Activated CD4-positive, alpha-beta T cell treated with anti-CD3 and anti-CD28 coated beads, Interleukin-2, Interleukin-6, amounts not matched to agents 100 ng/mL and 50 ng/mL, durations not matched to agents 16 hours and 8 hours (primary cell): Measurements from ENCODE around the gene SLC4A1.

Experiments used
- DNase-seq: peaks from one replicate; pipeline ENCODE4 v3.0.0-alpha.2; 2020

SLC4A1 gene

GRCh38 chr17:44219616-44220212 is 48.2 kb downstream of the SLC4A1 start, which contains the start of gene UBTF:
UBTF (minus strand) TSS chr17:44219675; CDS start chr17:44218229, 1,446 bp downstream.
- DNase-seq: peak; percentile 69

GRCh38 chr17:44219108-44219615 is 48.8 kb downstream of the SLC4A1 start:
- peak; percentile 76 for DNase-seq

DNA sequence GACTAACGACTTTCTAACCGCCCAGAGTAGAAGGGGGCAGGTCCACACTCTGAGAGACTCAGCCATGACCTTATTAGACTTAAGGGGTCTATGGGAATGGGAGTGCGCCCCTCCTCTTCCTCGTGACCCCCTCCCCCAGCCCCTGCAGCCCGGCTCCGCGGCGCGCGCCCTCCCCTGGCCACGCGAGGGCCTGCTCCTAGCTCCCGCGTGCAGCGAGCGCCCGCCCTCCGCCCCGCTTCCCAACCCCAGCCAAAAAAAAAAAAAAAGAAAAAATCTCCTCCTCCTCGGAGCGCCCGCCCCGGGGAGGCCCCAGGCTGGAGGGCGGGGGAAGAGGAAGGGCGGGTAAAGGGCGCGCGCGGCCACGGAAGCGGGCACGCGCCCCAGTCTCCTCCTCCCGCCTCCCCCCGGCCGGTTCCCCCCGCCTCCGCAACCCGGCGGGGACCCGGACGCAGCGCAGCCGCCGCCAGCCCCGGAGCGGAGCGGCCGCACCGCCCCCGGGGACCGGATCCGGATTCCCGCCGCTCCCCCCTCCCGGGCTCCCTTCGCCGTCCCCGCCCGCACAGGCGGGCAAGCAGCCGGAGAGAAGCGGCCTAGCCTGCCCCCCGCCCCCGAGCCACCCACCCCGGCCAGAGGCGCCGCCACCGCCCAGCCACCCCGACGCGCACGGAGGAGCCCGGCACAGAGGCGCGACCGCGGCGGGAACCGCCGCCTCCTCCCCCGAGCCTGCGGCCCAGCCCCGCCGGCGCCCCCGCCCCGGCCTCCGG is 49.4 kb downstream of the SLC4A1 start:
- DNase-seq: peak; percentile 92

GRCh38 chr17:44217738-44218343 is 50.1 kb downstream of the SLC4A1 start:
- peak; percentile 14 for DNase-seq

DNA sequence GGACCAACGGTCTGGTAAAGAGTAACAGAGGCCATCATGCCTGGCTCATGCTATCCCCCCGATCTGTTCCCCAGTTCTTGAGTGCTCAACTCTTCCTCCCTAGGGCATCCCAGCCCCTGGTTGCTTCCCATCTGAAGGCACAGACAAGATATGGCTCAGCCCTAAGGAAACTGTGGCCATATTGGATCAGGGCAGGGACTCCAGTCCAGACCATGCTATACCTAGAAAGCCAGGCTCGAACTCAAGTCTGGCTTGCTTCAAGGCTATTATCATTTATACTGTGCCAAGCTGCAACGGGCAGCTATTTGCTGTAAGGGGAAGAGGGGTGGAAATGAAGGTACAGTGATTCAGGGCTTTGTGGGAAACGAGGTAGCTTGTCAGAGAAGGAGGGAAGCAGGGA is 51.2 kb downstream of the SLC4A1 start:
- peak; percentile 60 for DNase-seq

DNA sequence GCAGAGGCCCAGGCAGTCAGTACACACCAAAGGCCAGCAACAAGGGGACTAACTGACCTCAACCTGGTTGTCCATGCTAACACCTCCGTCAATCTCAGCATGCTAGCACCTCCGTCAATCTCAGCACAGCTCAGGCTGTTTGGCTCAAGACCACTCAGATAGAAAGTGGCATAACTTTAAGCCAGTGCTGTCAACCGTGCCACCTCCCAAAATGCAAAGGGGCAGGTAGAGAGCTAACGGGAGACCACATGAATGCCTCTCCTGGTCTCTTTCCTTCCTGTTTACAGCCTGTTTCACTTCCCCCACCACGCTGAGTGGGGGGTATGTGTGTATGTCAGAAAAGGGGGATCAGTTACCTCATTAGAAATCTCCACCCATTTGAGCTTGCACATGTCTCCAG is 51.8 kb downstream of the SLC4A1 start:
- DNase-seq: peak; percentile 75

DNA sequence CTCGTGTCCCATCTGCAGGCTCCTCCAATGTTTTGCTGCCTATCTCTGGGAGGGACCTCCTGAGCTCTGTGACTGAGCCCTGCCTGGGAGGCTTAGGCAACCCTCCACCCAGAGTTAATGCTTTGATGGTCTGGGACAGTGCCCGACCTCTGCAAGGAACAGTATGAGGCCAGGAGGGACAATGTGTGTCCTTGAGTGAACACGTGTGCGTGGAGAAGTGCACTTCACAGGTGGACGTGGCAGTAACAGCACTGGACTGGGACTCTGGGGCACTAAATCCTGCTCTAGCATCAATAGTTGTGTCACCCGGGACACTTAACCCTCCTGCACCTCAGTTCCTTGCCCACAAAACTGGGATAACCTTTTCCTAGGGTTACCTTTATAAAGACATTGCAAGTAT is 53.0 kb downstream of the SLC4A1 start:
- DNase-seq: no peak

DNA sequence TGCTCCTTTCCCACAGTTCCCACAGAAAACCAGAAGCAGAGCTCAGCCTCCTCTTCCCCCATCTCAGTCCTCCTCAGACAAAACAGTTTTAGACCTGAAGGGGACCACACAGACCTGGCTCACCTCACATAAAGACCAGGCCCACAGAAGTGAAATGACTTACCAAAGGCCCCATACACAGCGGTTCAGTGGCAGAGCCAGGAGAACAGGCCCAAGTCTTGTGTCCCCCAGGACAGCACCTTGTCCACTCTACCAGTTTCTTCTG is 53.8 kb downstream of the SLC4A1 start:
- DNase-seq: no peak

- no peak for DNase-seq
Measured at GRCh38 chr17:44213403-44214229, 54.3 kb downstream of the SLC4A1 start.

- DNase-seq: no peak
Measured at GRCh38 chr17:44212507-44213402, 55.2 kb downstream of the SLC4A1 start.

- DNase-seq: no peak
Measured at GRCh38 chr17:44211281-44212265, 56.4 kb downstream of the SLC4A1 start.

DNA sequence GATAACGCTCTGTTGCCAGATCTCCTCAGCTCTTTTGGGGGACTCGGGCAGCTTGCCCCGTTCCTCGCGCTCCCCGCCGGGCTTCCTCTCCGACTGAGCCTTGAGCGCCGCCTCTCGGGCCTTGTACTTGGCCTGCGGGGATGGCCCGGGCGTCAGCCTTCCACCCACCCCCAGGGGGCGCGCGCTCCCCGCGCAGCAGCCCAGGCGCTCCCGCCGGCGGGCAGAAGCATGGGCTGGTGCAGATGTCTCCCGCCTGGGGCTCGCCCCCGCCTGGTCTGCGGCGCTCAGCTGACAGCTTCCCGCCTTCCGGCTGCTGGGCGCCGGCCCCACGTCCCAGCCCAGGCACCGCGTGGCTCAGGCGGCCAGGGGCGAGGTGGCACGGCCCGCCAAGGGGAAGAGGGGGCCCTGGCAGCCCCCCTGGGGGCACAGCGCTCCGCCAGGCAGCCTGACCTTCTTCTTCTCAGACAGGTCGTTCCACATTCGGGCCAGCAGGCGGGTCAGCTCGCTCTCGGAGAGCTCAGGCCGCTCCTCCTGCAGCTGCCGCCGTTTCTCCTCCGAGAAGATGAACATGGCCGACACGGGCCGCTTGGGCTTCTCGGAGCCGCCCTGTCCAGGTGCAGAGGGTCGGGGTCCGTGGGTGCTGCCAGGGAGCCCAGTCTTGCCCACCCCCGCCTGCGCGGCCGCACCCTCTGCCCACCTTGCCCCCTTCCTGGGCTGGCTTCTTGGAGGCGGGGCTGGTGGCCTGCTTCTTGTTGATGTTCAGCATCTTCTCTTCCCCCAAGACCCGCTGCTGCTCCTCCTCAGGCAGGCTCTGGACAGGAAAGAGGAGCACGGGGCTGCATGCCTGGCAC is 57.4 kb downstream of the SLC4A1 start:
- peak; percentile 95 for DNase-seq

DNA sequence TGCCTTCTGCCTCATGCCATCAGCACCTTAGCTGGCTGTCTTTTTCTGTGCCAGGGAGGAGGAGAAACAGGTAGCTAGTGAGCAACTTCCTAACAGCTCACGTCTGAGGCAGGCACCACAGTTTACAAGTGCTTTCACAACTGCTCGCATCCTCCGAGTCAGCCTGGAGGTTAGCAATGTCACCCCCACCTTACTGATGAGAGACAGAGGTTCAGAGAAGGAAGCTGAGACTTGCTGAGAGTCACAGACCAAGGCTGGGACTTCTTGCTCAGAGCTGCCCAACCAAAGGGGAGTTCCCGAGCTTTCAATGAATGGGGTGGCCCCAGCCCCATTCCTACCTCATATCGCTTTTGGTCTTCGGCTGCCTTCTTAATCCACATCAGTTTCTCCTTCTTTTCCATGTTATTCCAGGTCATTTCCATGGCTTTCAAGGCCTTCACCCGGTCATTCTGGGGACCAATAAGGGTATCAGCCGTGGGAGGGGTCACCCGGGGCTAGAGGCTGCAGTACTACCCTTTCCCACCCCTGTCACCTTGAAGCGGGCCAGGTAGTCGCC is 58.1 kb downstream of the SLC4A1 start:
- DNase-seq: peak; percentile 59

- DNase-seq: no peak
Measured at GRCh38 chr17:44207743-44208142, 60.2 kb downstream of the SLC4A1 start.

DNA sequence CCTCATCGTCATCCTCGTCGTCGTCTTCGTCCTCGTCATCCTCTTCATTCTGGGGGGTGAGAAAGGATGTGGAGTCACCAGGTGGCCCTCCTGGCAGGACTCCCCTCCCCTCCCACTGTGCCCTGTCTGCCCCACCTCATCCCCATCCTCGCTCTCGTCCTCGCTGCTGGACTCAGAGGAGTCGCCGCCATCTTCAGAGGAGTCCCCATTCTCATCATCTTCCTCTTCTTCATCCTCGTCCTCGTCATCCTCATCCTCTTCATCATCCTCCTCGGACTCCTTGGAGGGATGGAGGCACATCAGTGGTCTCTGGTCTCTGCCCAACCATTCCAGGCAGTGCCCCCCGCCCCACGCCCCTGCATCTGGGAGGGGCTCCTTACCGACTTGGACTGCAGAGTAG is 60.6 kb downstream of the SLC4A1 start:
- DNase-seq: no peak

DNA sequence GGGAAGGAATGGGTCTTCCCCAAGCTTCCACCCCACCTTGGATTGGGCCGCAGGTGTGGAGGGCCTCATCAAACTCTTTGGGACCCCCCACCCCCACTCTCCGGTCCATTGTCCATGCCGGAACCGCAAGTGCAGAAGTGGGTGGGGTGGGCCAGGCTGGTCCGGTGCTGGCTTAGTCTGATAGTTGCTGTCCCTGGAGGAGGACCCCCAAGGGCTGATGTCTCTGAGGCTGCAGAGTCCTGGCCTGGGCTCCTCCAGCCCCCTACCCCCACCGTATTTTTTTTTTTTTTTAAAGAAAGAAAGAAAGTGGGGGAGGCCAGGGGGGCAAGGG is 61.1 kb downstream of the SLC4A1 start:
- no peak for DNase-seq

DNA sequence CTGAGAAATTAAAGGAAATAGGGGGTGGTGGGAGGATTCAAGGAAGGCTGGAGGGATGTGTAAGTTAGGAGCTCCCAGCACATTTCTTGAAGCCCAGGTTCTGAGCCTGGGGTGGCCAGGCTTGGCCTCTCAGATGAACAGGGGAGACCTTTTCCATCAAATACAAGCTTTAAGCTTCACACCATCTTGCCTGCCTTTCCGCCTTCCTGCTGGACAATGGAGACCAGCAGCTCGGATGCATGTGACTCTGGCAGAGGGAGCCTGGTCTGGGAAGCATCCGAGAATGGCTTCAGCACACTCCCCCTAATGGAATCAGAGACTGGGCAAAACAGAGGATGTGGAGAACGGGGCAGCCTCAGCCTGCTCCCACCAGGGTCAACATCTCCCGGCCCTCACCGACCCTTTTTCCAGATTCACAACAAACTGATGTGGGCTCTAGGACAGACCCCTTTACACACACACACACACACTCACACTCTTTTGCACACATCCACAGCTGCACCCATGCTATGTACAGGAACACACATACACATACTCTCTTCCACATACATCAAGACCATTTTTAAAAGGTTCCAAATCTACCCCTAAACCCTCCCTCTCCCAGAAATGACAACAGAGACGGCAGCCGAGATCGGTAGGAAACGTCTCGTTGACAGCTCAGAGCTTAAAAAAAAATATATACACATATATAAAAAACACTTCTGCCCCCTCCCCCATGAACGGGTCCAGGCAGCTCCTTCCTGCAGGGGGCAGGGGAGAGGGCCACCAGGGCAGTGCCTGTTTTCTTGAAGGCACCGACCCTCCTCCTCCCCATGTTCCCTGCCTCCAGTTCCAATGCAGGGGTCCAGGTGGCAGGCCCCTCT is 61.7 kb downstream of the SLC4A1 start:
- no peak for DNase-seq

- no peak for DNase-seq
Measured at GRCh38 chr17:44204441-44204882, 63.5 kb downstream of the SLC4A1 start.
